IMR-90 (cell line): ENCODE data around the gene ACACA. TPM values are rescaled to one million over a fixed set of nuclear protein-coding genes. Genes with fewer than 3 reads are reported as not detected.

Experiments
- ATAC-seq: fragments of 200-7000 bp; cut with Tn5 transposase; 2 replicates; pipeline ENCODE4 v1.9.1; 2020; ENCODE audit warnings: low read depth, mild to moderate bottlenecking, moderate library complexity
- BruUV-seq: library from RNA; stranded (reverse); fragments of 400-500 nt; replicated peaks from 2 replicates; lab custom pipeline; 2021; lab: Mats Ljungman, UMichigan
- CTCF ChIA-PET: fragments of 300-600 bp; formaldehyde crosslinking; extraction: SDS; loops from one replicate; lab custom pipeline; 2021; ENCODE audit warnings: antibody characterized with exemption; lab: Yijun Ruan, JAX
- POLR2A ChIA-PET: fragments of 300-600 bp; sonication (Branson Sonifier 250); formaldehyde crosslinking; loops from one replicate; lab custom pipeline; 2022; ENCODE audit warnings: antibody characterized with exemption; ENCODE audit not compliant: unreplicated experiment; lab: Charles Lee
- DNase-seq: peaks from one replicate; pipeline ENCODE4 v3.0.0; 2013
- H2AFZ ChIP-seq: replicated peaks from 2 replicates; pipeline ENCODE3; 2013; ENCODE audit warnings: low read length, mild to moderate bottlenecking; ENCODE audit not compliant: poor library complexity
- H2AK5ac ChIP-seq: 2 replicates; pipeline ENCODE4 v1.6.1; 2013; ENCODE audit warnings: low read depth, low read length, inconsistent platforms
- H2AK9ac ChIP-seq: replicated peaks from 2 replicates; pipeline ENCODE3; 2013; ENCODE audit warnings: mild to moderate bottlenecking, low read depth, low read length, moderate library complexity; ENCODE audit not compliant: poor library complexity
- H2BK120ac ChIP-seq: 2 replicates; pipeline ENCODE4 v1.6.1; 2013; ENCODE audit warnings: low read depth, low read length, inconsistent platforms
- H2BK15ac ChIP-seq: 3 replicates; pipeline ENCODE4 v1.6.1; 2013; ENCODE audit warnings: low read depth, low read length, inconsistent platforms
- H2BK20ac ChIP-seq: 2 replicates; pipeline ENCODE4 v1.6.1; 2013; ENCODE audit warnings: low read depth, mild to moderate bottlenecking, inconsistent platforms, low read length, moderate library complexity
- H2BK5ac ChIP-seq: 2 replicates; pipeline ENCODE4 v1.6.1; 2013; ENCODE audit warnings: mild to moderate bottlenecking, low read depth, low read length, inconsistent platforms; ENCODE audit not compliant: poor library complexity, severe bottlenecking
- H3K14ac ChIP-seq: replicated peaks from 2 replicates; pipeline ENCODE4 v1.6.1; 2013; ENCODE audit warnings: low read depth, low read length, inconsistent platforms
- H3K18ac ChIP-seq: 2 replicates; pipeline ENCODE4 v1.6.1; 2013; ENCODE audit warnings: low read depth, low read length, control low read depth
- H3K23ac ChIP-seq: 2 replicates; pipeline ENCODE4 v1.6.1; 2013; ENCODE audit warnings: low read depth, low read length, inconsistent platforms
- H3K27ac ChIP-seq: 2 replicates; pipeline ENCODE4 v1.5.1; 2013; ENCODE audit warnings: mild to moderate bottlenecking, control low read depth, low read length; ENCODE audit not compliant: insufficient read depth
- H3K27me3 ChIP-seq: 2 replicates; pipeline ENCODE4 v1.6.1; 2013; ENCODE audit warnings: low read length; ENCODE audit not compliant: control insufficient read depth, insufficient read depth
- H3K36me3 ChIP-seq: 2 replicates; pipeline ENCODE4 v1.6.1; 2013; ENCODE audit warnings: low read length, mixed read lengths; ENCODE audit not compliant: control insufficient read depth, insufficient read depth
- H3K4ac ChIP-seq: 2 replicates; pipeline ENCODE4 v1.6.1; 2013; ENCODE audit warnings: low read depth, low read length, inconsistent platforms
- H3K4me1 ChIP-seq: 2 replicates; pipeline ENCODE4 v1.6.1; 2013; ENCODE audit warnings: low read length, mixed read lengths; ENCODE audit not compliant: control insufficient read depth, insufficient read depth
- H3K4me2 ChIP-seq: 2 replicates; pipeline ENCODE4 v1.6.1; 2013; ENCODE audit warnings: low read depth, mild to moderate bottlenecking, control low read depth, low read length, moderate library complexity
- H3K4me3 ChIP-seq: 2 replicates; pipeline ENCODE4 v1.5.1; 2013; ENCODE audit warnings: low read depth, mild to moderate bottlenecking, control low read depth, low read length, moderate library complexity; ENCODE audit not compliant: insufficient read depth
- H3K56ac ChIP-seq: 2 replicates; pipeline ENCODE4 v1.6.1; 2013; ENCODE audit warnings: low read length, inconsistent platforms; ENCODE audit not compliant: insufficient read depth; ENCODE audit errors: extremely low read depth
- H3K79me1 ChIP-seq, 2 experiments: 2 replicates each; pipeline ENCODE4 v1.6.1; 2013; ENCODE audit warnings: low read length in 2 of 2, inconsistent platforms in 1 of 2, low read depth in 1 of 2
- H3K9ac ChIP-seq: 2 replicates; pipeline ENCODE4 v1.6.1; 2013; ENCODE audit warnings: low read depth, low read length, control low read depth
- H3K9me1 ChIP-seq: 2 replicates; pipeline ENCODE4 v1.6.1; 2013; ENCODE audit warnings: low read length, inconsistent platforms; ENCODE audit not compliant: insufficient read depth
- H3K9me3 ChIP-seq: 2 replicates; pipeline ENCODE4 v1.6.1; 2013; ENCODE audit warnings: low read length; ENCODE audit not compliant: control insufficient read depth, insufficient read depth
- H4K20me1 ChIP-seq: 2 replicates; pipeline ENCODE4 v1.6.1; 2013; ENCODE audit warnings: low read length, inconsistent platforms; ENCODE audit not compliant: insufficient read depth
- H4K5ac ChIP-seq: 2 replicates; pipeline ENCODE4 v1.6.1; 2013; ENCODE audit warnings: mild to moderate bottlenecking, low read depth, low read length, control low read depth
- H4K8ac ChIP-seq, 2 experiments: 2 replicates each; pipeline ENCODE4 v1.6.1; 2013; ENCODE audit warnings: low read depth in 2 of 2, low read length in 2 of 2, control low read depth in 1 of 2, inconsistent platforms in 1 of 2
- H4K91ac ChIP-seq: 2 replicates; pipeline ENCODE4 v1.6.1; 2013; ENCODE audit warnings: low read depth, low read length, inconsistent platforms; ENCODE audit not compliant: insufficient read depth
- CEBPB ChIP-seq: IDR thresholded peaks from 2 replicates; pipeline ENCODE4 v1.6.1; 2012; ENCODE audit warnings: low read depth, low read length, improper control_type of control experiment
- FOS ChIP-seq: fragments of 150-350 bp; IDR thresholded peaks from 2 replicates; pipeline ENCODE4 v1.6.1; 2016; ENCODE audit warnings: low read depth, low read length
- RAD21 ChIP-seq: IDR thresholded peaks from 2 replicates; pipeline ENCODE4 v1.6.1; 2012; ENCODE audit warnings: low read length, improper control_type of control experiment
- RFX5 ChIP-seq: IDR thresholded peaks from 2 replicates; pipeline ENCODE4 v1.8.0; 2012; ENCODE audit warnings: low read depth, mild to moderate bottlenecking, low read length, moderate library complexity
- dilution Hi-C: fragments of 300-500 bp; cut with HindIII; formaldehyde crosslinking; loops from one replicate; pipeline ENCODE4 v1.14.3; 2018; ENCODE audit warnings: low sequenced_read_pairs; ENCODE audit not compliant: unreplicated experiment
- in situ Hi-C: fragments of 300-500 bp; cut with MboI; formaldehyde crosslinking; loops from 3 replicates; pipeline ENCODE4 v1.14.3; 2019; ENCODE audit warnings: low sequenced_read_pairs, inconsistent platforms, mixed read lengths
- intact Hi-C: fragments of 100-400 bp; cut with micrococcal nuclease; formaldehyde crosslinking; loops from 2 replicates; pipeline ENCODE4 v1.10.0; 2022
- polyA plus RNA-seq, 3 experiments: library from polyadenylated mRNA; depleted of rRNA; stranded (reverse); fragments of >200 nt; gene quantifications; 2 replicates each; pipeline ENCODE4 v1.2.3, GENCODE V29; 2012; ENCODE audit warnings: low replicate concordance in 1 of 3
- total RNA-seq: library from RNA; depleted of rRNA; stranded (reverse); fragments of >200 nt; gene quantifications from 2 replicates; pipeline ENCODE4 v1.2.3, GENCODE V29; 2012
- TF ChIP-seq, protein P1 (sequence below): fragments of 150-350 bp; IDR thresholded peaks from 2 replicates; pipeline ENCODE4 v1.6.1; 2016; ENCODE audit warnings: low read depth, mild to moderate bottlenecking, low read length, moderate library complexity, borderline replicate concordance

ACACA gene
- total and polyA plus RNA-seq, 2 of the 4 experiments (the other 2 are of a cell fraction): 21.3 to 39.1 TPM

DNA sequence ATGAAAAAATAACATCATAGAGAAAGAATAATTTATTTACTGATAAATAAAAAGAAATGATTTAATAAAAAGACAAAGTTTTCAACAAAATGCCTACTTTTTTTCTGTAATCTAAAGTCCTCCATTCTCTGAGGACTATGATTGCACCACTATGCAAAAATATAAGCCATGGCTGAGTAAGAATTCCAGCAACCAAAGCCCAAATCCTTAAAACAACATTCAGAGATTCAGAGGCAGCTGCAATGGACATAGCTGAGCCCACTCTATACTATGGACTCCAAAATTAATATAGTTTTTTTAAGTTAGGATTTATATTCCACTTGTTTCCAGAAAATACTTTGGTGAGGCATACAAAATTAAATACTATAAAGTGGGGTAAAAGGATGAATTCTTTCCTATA, 200.3 kb downstream of the ACACA start:
- Histone ChIP-seq H3K79me1 (no peaks in the 10 kb centered on the region), H4K91ac (no peak overlapping the region), H3K27ac (no peak overlapping the region), H3K36me3 (no peaks in the 10 kb centered on the region; the same call in 1 of the 2 replicates), H3K9me1 (no peaks in the 10 kb centered on the region), H3K9ac (no peak overlapping the region), H3K14ac (no peak overlapping the region), H3K4me1 (no peaks in the 10 kb centered on the region), H2BK15ac (no peak overlapping the region), H2AK9ac (no peak overlapping the region), H3K56ac (no peak overlapping the region), H2AK5ac (no peak overlapping the region), H4K20me1 (no peaks in the 10 kb centered on the region), H2BK20ac (no peak overlapping the region), H4K5ac (no peak overlapping the region), H3K23ac (no peak overlapping the region), H2BK120ac (no peak overlapping the region), H2BK5ac (no peak overlapping the region), H3K4me3 (no peak overlapping the region), H3K4me2 (no peak overlapping the region), H3K27me3 (no peaks in the 10 kb centered on the region), H3K9me3 (no peaks in the 10 kb centered on the region), H3K4ac (no peak overlapping the region), H2AFZ (no peak overlapping the region), H4K8ac (no peak overlapping the region), H3K18ac (no peak overlapping the region)
- ChIA-PET POLR2A (no interaction called here), CTCF (no interaction called here)
- BruUV-seq: no TSS peak
- TF ChIP-seq RAD21: no peak
- no peak for TF ChIP-seq CEBPB
- no peak for TF ChIP-seq FOS
- no peak for TF ChIP-seq RFX5
- TF ChIP-seq, protein P1, sequence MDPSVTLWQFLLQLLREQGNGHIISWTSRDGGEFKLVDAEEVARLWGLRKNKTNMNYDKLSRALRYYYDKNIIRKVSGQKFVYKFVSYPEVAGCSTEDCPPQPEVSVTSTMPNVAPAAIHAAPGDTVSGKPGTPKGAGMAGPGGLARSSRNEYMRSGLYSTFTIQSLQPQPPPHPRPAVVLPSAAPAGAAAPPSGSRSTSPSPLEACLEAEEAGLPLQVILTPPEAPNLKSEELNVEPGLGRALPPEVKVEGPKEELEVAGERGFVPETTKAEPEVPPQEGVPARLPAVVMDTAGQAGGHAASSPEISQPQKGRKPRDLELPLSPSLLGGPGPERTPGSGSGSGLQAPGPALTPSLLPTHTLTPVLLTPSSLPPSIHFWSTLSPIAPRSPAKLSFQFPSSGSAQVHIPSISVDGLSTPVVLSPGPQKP: no peak
- ATAC-seq (peak; percentile 63), DNase-seq (no peak)
- dilution Hi-C loops (no loop called here), in situ Hi-C loops (no loop called here), intact Hi-C loops (no loop called here)
